Renal cortex interstitium (tissue), 11 donors: ENCODE data around the gene EXOC6B. TPM values are rescaled to one million over a fixed set of nuclear protein-coding genes. Genes with fewer than 3 reads are reported as not detected.
"Not testable (repeated sequence)": the region's sequence is repeated elsewhere in the genome, so short reads cannot be mapped to it uniquely, and the experiment has no call there.

Experiments used
- DNase-seq, 11 donors: peaks; one replicate each; pipeline ENCODE4 v3.0.0-alpha.2; 2013; ENCODE audit warnings: low read depth in 9 of 11, low spot score in 4 of 11; ENCODE audit errors: extremely low read depth in 1 of 11
- polyA plus RNA-seq, 3 donors: library from polyadenylated mRNA; unstranded; fragments of 120-200 nt; gene quantifications; one replicate each; pipeline ENCODE4 v1.2.1, GENCODE V29; 2013; ENCODE audit not compliant: insufficient read length in 3 of 3

EXOC6B gene
- polyA plus RNA-seq, 3 donors, result 22.2 to 24.2 (median 22.7) TPM

DNA sequence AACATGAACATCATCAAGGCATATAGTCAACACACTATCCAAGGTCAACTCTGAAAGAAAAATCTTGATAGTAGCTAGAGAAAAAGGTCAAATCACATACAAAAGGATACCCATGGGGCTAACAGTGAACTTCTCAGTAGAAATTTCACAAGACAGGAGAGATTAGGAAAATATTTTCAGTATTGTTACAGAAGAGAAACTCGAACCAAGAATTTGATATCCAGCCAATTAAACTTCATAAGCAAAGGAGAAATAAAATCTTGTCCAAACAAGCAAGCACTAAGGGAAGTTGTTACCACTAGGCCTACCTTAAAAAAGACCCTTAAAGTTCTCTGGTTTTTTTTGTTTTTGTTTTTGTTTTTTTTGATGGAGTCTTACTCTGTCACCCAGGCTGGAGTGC is 242.5 kb downstream of the EXOC6B start:
- no peak for DNase-seq

- DNase-seq, result no peak
Measured at GRCh38 chr2:72581560-72582181, 244.2 kb downstream of the EXOC6B start.

- peak in 8 of 11 donors; percentile 10 to 46 (median 29) for DNase-seq
Measured at GRCh38 chr2:72579591-72580180, 246.1 kb downstream of the EXOC6B start.

- DNase-seq, result no peak
Measured at GRCh38 chr2:72576861-72577260, 249.0 kb downstream of the EXOC6B start.

GRCh38 chr2:72576459-72576858 is 249.4 kb downstream of the EXOC6B start:
- peak in 1 of 11 donors; percentile 3 for DNase-seq

DNA sequence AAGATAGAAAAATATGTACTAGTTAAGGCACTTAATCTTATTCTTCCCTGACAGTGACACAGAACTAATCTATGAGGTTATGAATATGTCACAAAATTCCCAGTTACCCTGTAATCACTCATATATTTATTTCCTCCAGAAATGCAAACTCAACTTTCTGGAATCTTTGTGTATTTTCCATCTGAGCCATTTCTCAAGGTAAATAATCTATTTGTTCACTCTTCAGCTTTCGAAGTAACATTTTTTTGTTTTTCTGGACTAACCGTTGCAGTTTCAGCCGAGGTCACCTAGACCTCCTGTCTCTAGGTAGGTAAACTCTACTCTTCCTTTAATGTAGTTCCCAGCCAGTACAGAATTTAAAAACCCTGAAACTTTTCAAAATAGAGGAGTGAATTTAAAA is 250.9 kb downstream of the EXOC6B start:
- DNase-seq, result no peak

DNA sequence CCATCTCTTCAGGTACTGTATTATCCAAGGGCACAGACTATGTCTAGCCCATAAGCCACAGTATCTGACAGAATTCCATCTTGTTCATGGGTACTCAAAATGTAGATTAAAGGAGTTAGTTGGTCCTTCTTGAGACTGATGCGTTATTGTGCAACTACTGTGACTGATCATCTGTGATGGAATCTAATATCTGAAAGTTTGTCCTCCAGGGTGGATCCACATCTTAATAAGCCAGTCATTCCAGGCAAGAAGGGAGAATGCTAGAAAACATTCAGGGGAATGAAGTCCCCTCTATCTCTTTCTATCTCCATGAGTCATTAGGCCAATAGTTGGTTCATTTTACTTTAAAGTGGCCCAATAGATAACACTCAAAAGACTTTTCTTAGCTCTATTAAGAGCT is 252.6 kb downstream of the EXOC6B start:
- no peak for DNase-seq

DNA sequence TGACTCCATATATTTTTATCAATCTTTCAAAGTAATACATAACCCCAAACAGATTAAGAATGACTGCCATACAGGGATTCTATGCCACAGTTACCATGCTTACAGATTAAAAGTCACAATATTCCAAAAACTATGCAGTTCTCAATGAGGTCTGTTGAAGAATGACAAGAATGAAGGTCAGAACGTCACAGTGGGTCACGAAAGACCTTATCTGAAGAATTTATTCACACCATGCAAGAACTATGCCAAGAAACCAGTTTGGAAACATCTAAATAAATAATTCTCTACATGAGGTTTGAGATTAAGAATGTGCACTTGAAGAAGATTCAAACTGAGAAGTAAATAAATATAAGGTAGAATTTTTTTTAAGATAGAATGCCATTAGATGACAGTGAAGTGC is 253.3 kb downstream of the EXOC6B start:
- no peak for DNase-seq

DNA sequence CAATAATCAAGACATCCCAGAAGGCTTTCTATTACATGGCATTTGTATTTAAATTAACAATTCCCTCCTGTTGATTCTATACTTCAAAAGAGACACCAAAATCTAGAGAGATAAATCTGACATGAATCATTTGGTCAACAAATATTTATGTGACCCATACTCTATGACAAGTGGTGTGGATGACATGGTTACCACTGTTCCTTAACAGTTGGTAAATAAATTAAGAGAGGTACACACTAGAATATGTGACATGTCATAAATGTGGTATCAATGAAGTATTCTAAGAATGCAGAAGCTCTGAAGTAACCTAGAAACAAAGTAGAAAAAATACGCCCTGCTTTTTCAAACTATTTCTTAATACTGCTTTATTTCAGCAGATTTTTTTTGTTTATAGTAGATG is 255.4 kb downstream of the EXOC6B start:
- no peak for DNase-seq

DNA sequence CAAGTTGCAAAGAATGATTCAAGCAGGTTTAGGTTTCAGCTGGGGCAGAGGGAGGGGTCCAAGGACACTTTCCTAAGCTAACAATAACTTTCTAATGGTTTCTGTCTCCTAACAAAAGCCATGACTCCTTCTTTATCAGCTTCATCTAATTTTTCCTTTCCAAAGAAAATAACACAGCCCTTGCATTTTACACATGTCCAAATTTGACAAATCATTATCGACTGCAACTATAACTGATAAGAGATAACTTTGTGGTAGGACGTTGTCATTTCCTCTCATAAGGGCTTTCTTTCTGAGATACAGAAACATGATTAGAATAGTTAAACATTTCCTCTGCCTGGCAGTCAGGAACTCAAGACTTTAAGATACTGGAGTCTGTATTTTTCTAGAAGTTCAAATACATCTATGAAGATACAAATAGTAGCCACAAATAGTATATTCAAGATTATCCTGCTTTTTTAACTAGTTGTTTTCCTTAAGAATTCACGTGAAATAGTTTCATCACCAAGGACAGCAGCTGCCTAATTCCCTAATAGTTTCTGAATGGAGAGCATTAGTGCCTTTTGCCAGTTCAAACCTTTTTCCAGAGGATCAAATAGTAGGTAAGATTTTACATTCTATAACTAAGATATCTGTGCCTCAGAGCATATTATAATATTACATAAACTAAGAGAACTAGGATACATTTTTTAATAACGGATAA is 263.2 kb downstream of the EXOC6B start:
- DNase-seq, result peak in 1 of 11 donors; percentile 12

GRCh38 chr2:72561621-72562318 is 264.1 kb downstream of the EXOC6B start:
- DNase-seq, result no peak

GRCh38 chr2:72555943-72556342 is 269.9 kb downstream of the EXOC6B start:
- DNase-seq, result no peak

- DNase-seq, result not testable (repeated sequence)
Measured at GRCh38 chr2:72555363-72555762, 270.5 kb downstream of the EXOC6B start.

GRCh38 chr2:72554910-72555309 is 270.9 kb downstream of the EXOC6B start:
- not testable (repeated sequence) for DNase-seq

- no peak for DNase-seq
Measured at GRCh38 chr2:72554381-72554780, 271.5 kb downstream of the EXOC6B start.

GRCh38 chr2:72548081-72548764 is 277.6 kb downstream of the EXOC6B start:
- peak in 3 of 11 donors; percentile 11 to 13 (median 11) for DNase-seq

- no peak for DNase-seq
Measured at GRCh38 chr2:72545790-72546189, 280.0 kb downstream of the EXOC6B start.

DNA sequence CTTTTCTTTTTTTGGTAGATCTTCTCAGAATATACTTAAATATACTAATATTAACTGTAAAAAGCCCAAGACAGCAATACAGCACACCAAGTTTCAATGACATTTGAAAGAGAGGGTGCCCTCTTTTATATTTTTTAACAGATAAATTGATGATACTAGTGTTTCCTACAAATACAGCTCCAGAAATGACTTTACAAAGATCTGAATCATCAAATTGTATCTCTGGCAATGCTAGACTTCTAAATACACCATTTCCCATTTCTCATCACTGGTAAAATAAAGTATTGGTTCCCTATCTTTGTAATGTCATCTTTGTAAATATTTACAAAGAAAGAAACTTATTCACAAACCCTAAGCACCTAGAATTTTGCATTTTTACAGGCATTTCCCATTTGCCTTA is 281.3 kb downstream of the EXOC6B start:
- DNase-seq, result no peak

DNA sequence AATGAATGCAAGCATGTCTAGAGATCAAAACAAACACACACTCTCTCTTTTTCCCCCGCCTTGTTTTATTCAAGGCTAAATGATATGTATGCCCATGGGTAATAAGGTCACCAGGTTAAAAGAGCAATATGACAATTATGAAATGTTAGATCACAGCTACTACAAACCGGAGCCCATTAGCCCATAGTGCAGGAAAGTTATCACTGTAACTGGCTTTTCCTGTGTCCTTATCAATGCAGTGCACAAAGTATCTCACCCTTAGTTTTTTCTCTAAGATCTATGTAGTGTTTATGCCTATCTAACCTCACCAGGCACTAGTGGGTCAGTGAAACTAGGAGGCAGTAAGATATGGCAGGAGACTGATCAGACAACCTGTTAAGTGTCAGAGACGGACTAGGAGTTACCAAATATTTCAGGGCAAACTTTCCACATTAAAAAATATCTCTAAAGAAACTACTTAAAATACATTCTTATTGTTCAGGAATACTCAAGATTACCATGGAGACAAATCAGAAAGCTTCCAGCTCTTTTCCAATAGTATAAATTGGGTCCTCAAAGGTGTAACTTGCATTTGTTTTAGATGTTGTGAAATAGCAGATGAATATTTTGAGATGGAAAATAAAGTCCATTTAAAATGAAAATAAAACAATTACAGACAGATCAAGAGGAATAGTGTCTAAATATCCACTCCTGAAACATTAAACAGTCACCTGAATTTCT is 282.2 kb downstream of the EXOC6B start:
- DNase-seq, result no peak
